Measurements from ENCODE around the gene KMT5C.
A peak's percentile ranks its signal among the peaks of the same experiment; 100 is the strongest.

KMT5C gene

GRCh38 chr19:55346725-55347441 is 7.2 kb downstream of the KMT5C start:
- DNase-seq = no peak

- DNase-seq = no peak
These were observed 7.8 kb downstream of the KMT5C start for GRCh38 chr19:55347442-55348009.

- peak in 1 of 56 donors; percentile 2 for DNase-seq
These were observed 8.8 kb downstream of the KMT5C start for GRCh38 chr19:55348317-55349034.

GRCh38 chr19:55350620-55351315 is 11.1 kb downstream of the KMT5C start:
- DNase-seq = no peak

- no peak for DNase-seq
These were observed 12.4 kb downstream of the KMT5C start for GRCh38 chr19:55352040-55352439.

GRCh38 chr19:55352549-55353145 is 13.0 kb downstream of the KMT5C start:
- no peak for DNase-seq

- DNase-seq = no peak
These were observed 13.7 kb downstream of the KMT5C start for GRCh38 chr19:55353356-55353802.

GRCh38 chr19:55353803-55354697 is 14.4 kb downstream of the KMT5C start:
- DNase-seq = peak in 5 of 56 donors; percentile 14 to 77 (median 17)

GRCh38 chr19:55354698-55355212 is 15.1 kb downstream of the KMT5C start, which contains the start of gene COX6B2:
Gene COX6B2 (minus strand): TSS chr19:55354719. CDS start chr19:55354521, 198 bp downstream.
- DNase-seq = no peak

GRCh38 chr19:55355213-55355821 is 15.6 kb downstream of the KMT5C start:
- DNase-seq = no peak

- DNase-seq = no peak
These were observed 18.8 kb downstream of the KMT5C start for GRCh38 chr19:55358493-55358892.

GRCh38 chr19:55358943-55359908 is 19.6 kb downstream of the KMT5C start:
- DNase-seq = peak in 5 of 56 donors; percentile 4 to 19 (median 12)

GRCh38 chr19:55360902-55361301 is 21.2 kb downstream of the KMT5C start:
- no peak for DNase-seq

GRCh38 chr19:55362174-55362989 is 22.7 kb downstream of the KMT5C start:
- no peak for DNase-seq

GRCh38 chr19:55362990-55363716 is 23.5 kb downstream of the KMT5C start, which contains the start of gene GARIN5B:
Gene GARIN5B (minus strand): TSS chr19:55363260. CDS start chr19:55363066, 194 bp downstream.
- no peak for DNase-seq

- DNase-seq = no peak
These were observed 25.6 kb downstream of the KMT5C start for GRCh38 chr19:55365245-55365644.

Measured in amygdala (tissue), 56 donors.